ENCODE results near the gene SLITRK5.

Gene SLITRK5

DNA sequence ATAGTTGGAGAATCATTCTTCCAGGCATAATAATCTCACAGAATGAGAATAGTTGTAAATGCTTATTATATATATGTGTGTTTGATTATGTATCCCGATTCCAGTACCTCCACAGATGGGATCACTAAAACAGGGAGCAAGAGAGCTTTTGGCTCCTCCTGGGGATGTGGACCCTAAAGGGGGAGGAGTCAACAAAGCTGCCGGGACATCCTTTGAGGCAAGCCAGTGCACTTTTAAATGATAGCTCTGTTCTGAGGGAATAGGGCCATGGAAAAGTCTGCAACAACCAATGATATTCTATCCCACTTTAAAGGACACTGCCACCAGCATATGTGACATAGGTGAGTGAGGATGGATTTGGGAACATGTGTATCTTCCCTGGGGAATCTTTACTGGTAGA is 40.8 kb downstream of the SLITRK5 start:
- TF ChIP-seq CTCF (IDR thresholded peaks at IDR 0.05; ENCODE audit: low read depth, low read length), result no peak
- no peak for DNase-seq (ENCODE audit: extremely low read depth, low read depth)
